SU-DHL-6 (cell line): ENCODE results near the gene ALDH16A1.

ENCODE experiments used
- H2AFZ ChIP-seq: fragments of 200-600 bp; sonication (generic); 2 replicates; pipeline ENCODE4 v1.6.1; 2014; ENCODE audit warnings: low read depth, mild to moderate bottlenecking, moderate library complexity, mixed read lengths, antibody characterized with exemption, low read length; ENCODE audit not compliant: severe bottlenecking
- H3F3A ChIP-seq: fragments of 200-600 bp; shearing (Covaris generic); 2 replicates; pipeline ENCODE4 v1.6.0; 2016; ENCODE audit warnings: antibody characterized with exemption, mild to moderate bottlenecking; ENCODE audit not compliant: insufficient read depth
- H3K27ac ChIP-seq: fragments of 200-600 bp; sonication (generic); 2 replicates; pipeline ENCODE4 v1.5.1; 2016; ENCODE audit warnings: low read depth, mild to moderate bottlenecking, low read length, moderate library complexity, mixed read lengths
- H3K27me3 ChIP-seq: fragments of 200-600 bp; sonication (generic), shearing (Covaris generic); 2 replicates; pipeline ENCODE4 v1.6.0; 2014; ENCODE audit warnings: mild to moderate bottlenecking, low read length
- H3K36me3 ChIP-seq: fragments of 200-600 bp; sonication (generic); 2 replicates; pipeline ENCODE4 v1.6.1; 2014; ENCODE audit warnings: mild to moderate bottlenecking, low read length, mixed read lengths
- H3K4me2 ChIP-seq: fragments of 300-600, 200-600 bp; shearing (Covaris generic), sonication (generic); 2 replicates; pipeline ENCODE4 v1.6.0; 2014; ENCODE audit warnings: low read length, low read depth, mild to moderate bottlenecking; ENCODE audit not compliant: poor library complexity, severe bottlenecking
- H3K4me3 ChIP-seq: fragments of 200-600 bp; sonication (generic); 2 replicates; pipeline ENCODE4 v1.5.1; 2014; ENCODE audit warnings: antibody characterized with exemption, low read length, mild to moderate bottlenecking, mixed read lengths; ENCODE audit not compliant: insufficient read depth, poor library complexity, severe bottlenecking
- H3K79me2 ChIP-seq: fragments of 200-600 bp; sonication (generic); 2 replicates; pipeline ENCODE4 v1.6.1; 2014; ENCODE audit warnings: mild to moderate bottlenecking, low read length, moderate library complexity; ENCODE audit not compliant: insufficient read depth
- H3K9ac ChIP-seq: fragments of 200-600 bp; sonication (generic); 2 replicates; pipeline ENCODE4 v1.7.0; 2014; ENCODE audit warnings: mild to moderate bottlenecking, low read length
- H3K9me2 ChIP-seq: fragments of 200-600 bp; sonication (generic); replicated peaks from 2 replicates; pipeline ENCODE4 v1.6.1; 2014; ENCODE audit warnings: low read length; ENCODE audit not compliant: insufficient read depth
- H3K9me3 ChIP-seq: fragments of 200-600 bp; sonication (generic); 2 replicates; pipeline ENCODE4 v1.6.1; 2014; ENCODE audit warnings: low read length, mixed read lengths; ENCODE audit not compliant: insufficient read depth
- H4K20me1 ChIP-seq: fragments of 200-600 bp; sonication (generic); 2 replicates; pipeline ENCODE4 v1.6.1; 2014; ENCODE audit warnings: low read depth, mild to moderate bottlenecking, antibody characterized with exemption, low read length, moderate library complexity, mixed read lengths
- EZH2phosphoT487 ChIP-seq: fragments of 200-600 bp; sonication (generic), shearing (Covaris generic); conservative IDR thresholded peaks from 2 replicates; pipeline ENCODE4 v1.6.1; 2018; ENCODE audit warnings: mild to moderate bottlenecking, antibody characterized with exemption, low read length, moderate library complexity, mixed read lengths
- TF ChIP-seq, protein P1 (sequence below): fragments of 200-600 bp; sonication (generic); IDR thresholded peaks from one replicate; pipeline ENCODE4 v1.5.1; 2017; ENCODE audit warnings: antibody characterized with exemption, mild to moderate bottlenecking, low read length, moderate library complexity; ENCODE audit not compliant: insufficient read depth, poor library complexity, severe bottlenecking

ALDH16A1 gene

DNA sequence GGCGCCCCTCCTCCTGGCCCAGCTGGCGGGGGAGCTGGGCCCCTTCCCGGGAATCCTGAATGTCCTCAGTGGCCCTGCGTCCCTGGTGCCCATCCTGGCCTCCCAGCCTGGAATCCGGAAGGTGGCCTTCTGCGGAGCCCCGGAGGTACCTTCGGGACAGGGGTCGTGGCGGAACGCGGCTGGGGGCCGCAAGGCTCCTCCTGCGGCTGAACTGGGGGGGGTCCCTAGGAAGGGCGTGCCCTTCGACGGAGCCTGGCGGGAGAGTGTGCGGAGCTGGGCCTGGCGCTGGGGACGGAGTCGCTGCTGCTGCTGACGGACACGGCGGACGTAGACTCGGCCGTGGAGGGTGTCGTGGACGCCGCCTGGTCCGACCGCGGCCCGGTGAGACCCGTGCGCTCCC lies 8.6 kb downstream of the ALDH16A1 start:
- Histone ChIP-seq H3K79me2 (no peaks in the 10 kb centered on the region), H3K27ac (no peak overlapping the region), H2AFZ (no peak overlapping the region), H4K20me1 (no peaks in the 10 kb centered on the region), H3K9me3 (no peaks in the 10 kb centered on the region), H3K36me3 (no peaks in the 10 kb centered on the region), H3K27me3 (no peaks in the 10 kb centered on the region), H3K9ac (no peak overlapping the region), H3F3A (no peaks in the 10 kb centered on the region), H3K9me2 (no peaks in the 10 kb centered on the region), H3K4me3 (no peak overlapping the region), H3K4me2 (no peak overlapping the region)
- TF ChIP-seq, protein P1, sequence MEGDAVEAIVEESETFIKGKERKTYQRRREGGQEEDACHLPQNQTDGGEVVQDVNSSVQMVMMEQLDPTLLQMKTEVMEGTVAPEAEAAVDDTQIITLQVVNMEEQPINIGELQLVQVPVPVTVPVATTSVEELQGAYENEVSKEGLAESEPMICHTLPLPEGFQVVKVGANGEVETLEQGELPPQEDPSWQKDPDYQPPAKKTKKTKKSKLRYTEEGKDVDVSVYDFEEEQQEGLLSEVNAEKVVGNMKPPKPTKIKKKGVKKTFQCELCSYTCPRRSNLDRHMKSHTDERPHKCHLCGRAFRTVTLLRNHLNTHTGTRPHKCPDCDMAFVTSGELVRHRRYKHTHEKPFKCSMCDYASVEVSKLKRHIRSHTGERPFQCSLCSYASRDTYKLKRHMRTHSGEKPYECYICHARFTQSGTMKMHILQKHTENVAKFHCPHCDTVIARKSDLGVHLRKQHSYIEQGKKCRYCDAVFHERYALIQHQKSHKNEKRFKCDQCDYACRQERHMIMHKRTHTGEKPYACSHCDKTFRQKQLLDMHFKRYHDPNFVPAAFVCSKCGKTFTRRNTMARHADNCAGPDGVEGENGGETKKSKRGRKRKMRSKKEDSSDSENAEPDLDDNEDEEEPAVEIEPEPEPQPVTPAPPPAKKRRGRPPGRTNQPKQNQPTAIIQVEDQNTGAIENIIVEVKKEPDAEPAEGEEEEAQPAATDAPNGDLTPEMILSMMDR: no peak
- no peak for TF ChIP-seq EZH2phosphoT487

DNA sequence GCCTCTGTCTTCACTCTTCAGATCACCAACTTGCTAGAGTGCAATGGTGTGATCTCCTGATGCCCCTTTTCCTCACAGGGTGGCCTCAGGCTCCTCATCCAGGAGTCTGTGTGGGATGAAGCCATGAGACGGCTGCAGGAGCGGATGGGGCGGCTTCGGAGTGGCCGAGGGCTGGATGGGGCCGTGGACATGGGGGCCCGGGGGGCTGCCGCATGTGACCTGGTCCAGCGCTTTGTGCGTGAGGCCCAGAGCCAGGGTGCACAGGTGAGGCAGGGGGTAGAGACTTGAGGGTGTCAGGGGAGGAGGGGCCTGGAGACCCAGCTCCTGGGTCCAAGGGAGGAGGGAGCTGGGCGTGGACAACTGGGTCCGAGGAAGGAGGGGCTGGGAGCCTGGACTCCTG lies 9.5 kb downstream of the ALDH16A1 start:
- H3F3A ChIP-seq: no peaks in the 10 kb centered on the region
- no peaks in the 10 kb centered on the region for H3K9me3 ChIP-seq
- H3K27ac ChIP-seq: no peak overlapping the region
- no peaks in the 10 kb centered on the region for H3K9me2 ChIP-seq
- H2AFZ ChIP-seq: no peak overlapping the region
- H3K9ac ChIP-seq: no peak overlapping the region
- H3K36me3 ChIP-seq: no peaks in the 10 kb centered on the region
- no peaks in the 10 kb centered on the region for H3K79me2 ChIP-seq
- no peaks in the 10 kb centered on the region for H4K20me1 ChIP-seq
- H3K27me3 ChIP-seq: no peaks in the 10 kb centered on the region
- H3K4me3 ChIP-seq: no peak overlapping the region
- TF ChIP-seq, protein P1: no peak
- no peak for TF ChIP-seq EZH2phosphoT487
- no peak overlapping the region for H3K4me2 ChIP-seq

DNA sequence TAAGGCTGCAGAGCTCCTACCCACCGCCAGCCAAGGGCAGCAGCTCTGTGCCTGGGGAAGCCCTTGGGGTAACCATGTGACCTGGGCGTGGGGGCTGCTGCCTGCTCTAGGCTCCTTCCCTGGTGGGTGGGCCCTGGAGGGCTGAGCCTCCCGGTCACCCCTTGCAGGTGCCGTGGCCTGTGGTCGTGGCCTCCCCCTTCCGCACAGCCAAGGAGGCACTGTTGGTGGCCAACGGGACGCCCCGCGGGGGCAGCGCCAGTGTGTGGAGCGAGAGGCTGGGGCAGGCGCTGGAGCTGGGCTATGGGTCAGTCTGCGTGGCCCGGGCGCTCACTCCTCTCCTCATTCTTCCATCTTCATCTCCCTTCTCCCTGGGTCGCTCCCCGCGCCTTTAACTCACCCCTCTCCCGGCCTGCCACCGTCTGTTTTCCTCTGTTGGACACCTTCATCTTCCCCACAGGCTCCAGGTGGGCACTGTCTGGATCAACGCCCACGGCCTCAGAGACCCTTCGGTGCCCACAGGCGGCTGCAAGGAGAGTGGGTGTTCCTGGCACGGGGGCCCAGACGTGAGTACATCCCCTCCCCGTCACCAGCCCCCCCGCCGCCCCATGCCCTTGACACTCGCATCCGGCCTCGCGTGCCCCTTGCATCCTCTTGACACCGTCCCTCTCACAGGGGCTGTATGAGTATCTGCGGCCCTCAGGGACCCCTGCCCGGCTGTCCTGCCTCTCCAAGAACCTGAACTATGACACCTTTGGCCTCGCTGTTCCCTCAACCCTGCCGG lies 11.1 kb downstream of the ALDH16A1 start:
- Histone ChIP-seq H3K27ac (no peak overlapping the region), H4K20me1 (no peaks in the 10 kb centered on the region), H3K9me3 (no peaks in the 10 kb centered on the region), H3K9me2 (no peaks in the 10 kb centered on the region), H3K4me3 (no peak overlapping the region), H3K4me2 (no peak overlapping the region), H3K79me2 (no peaks in the 10 kb centered on the region), H3F3A (no peaks in the 10 kb centered on the region), H3K9ac (no peak overlapping the region), H3K27me3 (no peaks in the 10 kb centered on the region), H3K36me3 (no peaks in the 10 kb centered on the region), H2AFZ (no peak overlapping the region)
- TF ChIP-seq, protein P1: no peak
- no peak for TF ChIP-seq EZH2phosphoT487
